Activated CD8-positive, alpha-beta memory T cell treated with anti-CD3 and anti-CD28 coated beads, Interleukin-2, amount 50 U/mL, for 1 hour (primary cell): ENCODE results near the gene MBOAT7.
A peak's percentile ranks its signal among the peaks of the same experiment; 100 is the strongest.
"Not testable (repeated sequence)": the region's sequence is repeated elsewhere in the genome, so short reads cannot be mapped to it uniquely, and the experiment has no call there.

Source experiments
- DNase-seq: peaks from one replicate; pipeline ENCODE4 v3.0.0-alpha.2; 2020; ENCODE audit errors: extremely low read depth

MBOAT7 gene

DNA sequence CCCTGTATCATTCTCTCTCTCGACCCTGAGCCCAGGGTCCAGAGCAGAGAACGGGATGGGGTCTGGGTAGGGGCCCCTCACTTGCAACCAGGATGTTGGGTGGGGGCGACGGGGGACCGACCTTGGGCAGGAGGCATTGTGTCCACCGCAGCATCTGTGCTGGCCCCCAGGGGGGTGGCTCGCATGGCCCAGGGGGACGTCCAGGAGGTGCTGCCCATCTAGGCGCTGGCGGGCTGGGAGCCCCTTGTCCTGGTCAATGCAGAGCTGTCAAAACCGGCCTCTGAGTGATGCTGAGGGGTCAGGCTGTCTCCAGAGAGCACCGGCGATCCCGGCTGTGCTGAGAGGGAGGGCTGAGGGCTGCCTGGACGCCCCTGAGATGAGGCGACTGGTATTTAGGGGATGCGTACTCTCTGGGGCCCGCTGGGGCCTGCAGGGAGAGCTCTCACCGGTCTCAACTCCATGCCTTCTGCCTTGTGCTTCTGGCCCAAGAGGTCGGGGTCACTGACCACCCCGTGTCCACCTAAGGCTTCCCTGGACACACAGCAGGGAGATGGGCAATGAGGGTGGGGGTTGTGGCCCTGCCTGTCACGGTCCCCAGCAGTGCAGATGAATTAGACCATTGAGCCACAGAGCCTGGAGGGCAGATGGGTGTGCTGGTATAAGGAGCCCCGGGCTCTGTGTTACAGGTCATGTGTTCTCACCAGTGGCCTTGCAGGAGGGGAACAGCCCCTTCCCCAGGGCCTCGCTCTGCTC is 19.9 kb upstream of the MBOAT7 start:
- DNase-seq, result no peak

DNA sequence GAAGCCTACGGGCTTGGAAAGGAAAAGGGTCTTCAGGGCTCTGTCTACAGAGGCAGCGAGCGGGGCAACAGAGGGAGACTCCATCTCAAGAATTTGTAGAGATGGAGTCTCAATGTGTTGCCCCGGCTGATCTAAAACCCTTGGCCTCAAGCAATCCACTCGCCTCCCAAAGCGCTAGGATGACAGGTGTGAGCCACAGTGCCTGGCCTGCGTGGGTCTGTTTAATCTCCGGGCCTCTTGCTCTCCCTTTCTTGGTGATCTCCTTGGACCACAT is 19.3 kb upstream of the MBOAT7 start:
- DNase-seq, result no peak

DNA sequence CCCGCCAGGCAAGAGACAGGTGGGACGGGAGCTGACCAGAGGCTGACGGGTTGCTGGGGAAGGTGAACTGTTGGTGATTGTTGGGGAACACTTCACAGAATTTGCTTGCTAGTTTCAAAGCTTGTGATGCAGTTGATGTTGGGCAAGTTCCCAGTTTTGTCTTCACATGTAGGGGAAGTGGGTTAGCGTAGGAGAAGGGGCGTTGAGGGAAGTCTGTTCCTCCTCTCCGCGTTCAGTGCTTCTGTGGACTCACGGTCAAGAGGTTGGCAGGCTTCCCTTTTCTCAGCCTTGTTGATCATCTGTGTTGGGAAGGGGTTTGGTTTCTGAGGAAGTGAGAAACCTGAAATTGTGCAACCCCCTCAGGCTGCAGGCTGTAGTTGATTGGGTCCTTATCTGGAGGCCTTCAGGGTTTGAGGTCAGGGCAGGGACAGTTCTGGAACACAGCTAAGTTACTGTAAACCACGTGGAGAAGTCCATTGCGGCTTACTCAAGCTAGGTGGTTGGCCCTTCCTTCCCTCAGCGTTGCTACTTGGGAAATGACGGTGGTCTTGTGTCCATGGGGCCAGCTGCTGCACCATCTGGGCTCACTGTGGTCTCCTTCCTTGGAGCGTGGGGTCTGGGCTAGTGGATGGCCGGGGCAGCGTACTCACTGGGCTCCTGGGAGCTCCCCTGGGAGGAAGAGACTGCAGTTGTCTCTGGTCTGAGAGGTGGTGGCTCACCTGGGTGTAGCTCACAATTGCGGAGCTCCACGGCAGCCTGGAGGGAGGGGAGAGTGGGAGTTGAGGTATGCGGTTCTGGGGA is 18.8 kb upstream of the MBOAT7 start:
- DNase-seq, result no peak

DNA sequence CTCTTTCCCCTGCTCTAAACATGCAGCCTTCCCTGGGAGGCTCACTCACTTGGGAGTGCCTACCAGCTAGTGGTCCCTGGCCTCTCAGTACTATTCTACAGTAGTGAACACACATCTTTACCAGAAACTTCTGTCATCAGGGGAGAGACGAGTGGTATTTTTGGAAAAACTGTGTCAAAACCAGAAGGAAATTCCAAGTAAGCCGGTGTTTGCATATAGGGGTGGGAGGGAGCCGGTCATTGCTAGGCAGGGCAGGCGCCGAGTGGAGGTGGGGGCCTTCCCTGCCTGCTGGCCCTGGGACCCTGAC is 18.2 kb upstream of the MBOAT7 start:
- DNase-seq, result no peak

- not testable (repeated sequence) for DNase-seq
These were observed 17.8 kb upstream of the MBOAT7 start for GRCh38 chr19:54207193-54207592.

GRCh38 chr19:54206831-54207177 is 17.4 kb upstream of the MBOAT7 start:
- DNase-seq, result no peak

- no peak for DNase-seq
These were observed 16.9 kb upstream of the MBOAT7 start for GRCh38 chr19:54206030-54206830.

DNA sequence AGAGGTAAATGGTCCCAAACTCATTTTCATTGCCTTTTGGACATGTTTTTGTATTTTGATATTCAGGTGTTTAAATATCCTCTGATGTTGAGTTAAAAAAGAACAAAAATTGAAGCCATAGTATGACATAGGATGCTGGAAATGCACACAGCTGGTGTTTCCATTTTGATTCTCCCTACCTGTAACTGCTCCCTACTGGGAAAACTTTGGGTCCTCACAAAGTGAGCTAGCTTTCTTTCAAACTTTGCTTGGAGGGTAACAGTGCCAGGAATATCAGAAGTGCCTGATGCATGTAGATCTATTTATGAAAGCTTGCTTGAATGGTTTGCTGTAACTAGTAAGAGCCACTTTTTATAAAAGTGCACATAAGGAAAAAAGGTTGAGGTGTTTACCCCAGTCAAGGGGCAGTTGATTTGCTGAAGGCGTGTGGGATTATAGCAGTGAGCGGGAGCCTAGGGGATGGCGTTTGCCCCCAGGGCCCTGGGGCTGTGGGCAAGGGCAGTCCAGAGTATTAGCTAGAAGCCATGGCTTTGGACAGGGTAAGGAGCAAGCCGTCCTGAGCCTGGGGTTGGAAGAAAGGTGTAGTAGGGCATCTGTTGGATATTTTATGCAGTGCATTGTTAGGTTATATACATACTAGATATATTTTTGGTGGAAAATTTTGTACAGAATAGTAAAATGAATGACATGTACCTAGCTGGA is 15.5 kb upstream of the MBOAT7 start:
- no peak for DNase-seq

GRCh38 chr19:54203151-54203611 is 13.8 kb upstream of the MBOAT7 start:
- no peak for DNase-seq

GRCh38 chr19:54201980-54202379 is 12.6 kb upstream of the MBOAT7 start:
- DNase-seq, result no peak

- no peak for DNase-seq
These were observed 11.9 kb upstream of the MBOAT7 start for GRCh38 chr19:54201172-54201701.

DNA sequence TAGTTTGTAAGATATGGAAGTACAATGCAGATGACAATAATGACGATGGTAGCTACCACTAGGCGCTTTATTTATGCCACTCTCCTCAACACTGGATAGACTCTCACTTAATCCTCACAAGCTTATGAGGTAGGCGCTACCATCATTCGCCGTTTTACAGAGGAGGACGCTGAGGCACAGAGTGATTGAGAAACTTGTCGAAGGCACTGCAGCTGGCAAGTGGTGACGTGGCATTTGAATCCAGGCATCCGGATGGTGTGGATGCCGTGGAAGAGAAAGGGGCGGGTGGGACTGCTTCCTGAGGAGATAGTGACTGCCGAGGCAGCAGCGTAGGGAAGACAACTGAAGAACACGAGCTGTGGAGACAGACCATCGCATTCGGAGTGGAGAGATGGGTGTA is 10.0 kb upstream of the MBOAT7 start:
- no peak for DNase-seq

DNA sequence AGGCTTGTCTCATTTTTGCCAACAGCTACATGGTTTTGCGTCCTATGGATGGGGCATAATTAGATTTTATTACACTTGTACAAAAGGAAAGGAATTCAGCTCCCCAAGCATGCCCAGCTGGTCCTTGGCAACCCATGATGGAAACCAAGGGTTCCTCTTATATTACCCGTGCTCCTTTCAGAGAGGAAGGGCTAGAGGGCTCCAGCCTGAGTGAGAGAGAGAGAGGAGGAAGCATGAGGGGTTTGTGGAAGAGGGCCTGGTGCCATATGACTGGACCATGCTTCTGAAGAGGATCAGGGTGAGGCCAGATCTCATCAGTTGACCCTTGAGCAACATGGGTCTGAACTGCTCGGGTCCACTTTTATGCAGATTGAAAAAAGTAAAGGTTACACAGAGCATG is 7.7 kb upstream of the MBOAT7 start:
- DNase-seq, result no peak

DNA sequence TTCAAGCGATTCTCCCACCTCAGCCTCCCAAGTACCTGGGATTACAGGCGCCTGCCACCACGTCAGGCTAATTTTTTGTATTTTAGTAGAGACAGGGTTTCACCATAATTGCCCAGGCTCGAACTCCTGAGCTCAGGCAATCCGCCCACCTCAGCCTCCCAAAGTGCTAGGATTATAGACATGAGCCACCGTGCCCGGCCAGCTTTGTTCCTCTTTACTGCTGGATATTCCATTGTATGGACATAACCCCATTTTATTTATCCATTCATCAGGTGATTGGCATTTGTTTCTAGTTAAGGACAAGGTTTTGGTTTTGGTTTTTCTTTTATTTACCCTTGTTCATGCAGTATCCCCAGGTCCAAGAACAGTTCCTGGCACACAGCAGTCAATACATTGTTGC is 7.2 kb upstream of the MBOAT7 start:
- no peak for DNase-seq

GRCh38 chr19:54194463-54194862 is 5.1 kb upstream of the MBOAT7 start:
- DNase-seq, result not testable (repeated sequence)

DNA sequence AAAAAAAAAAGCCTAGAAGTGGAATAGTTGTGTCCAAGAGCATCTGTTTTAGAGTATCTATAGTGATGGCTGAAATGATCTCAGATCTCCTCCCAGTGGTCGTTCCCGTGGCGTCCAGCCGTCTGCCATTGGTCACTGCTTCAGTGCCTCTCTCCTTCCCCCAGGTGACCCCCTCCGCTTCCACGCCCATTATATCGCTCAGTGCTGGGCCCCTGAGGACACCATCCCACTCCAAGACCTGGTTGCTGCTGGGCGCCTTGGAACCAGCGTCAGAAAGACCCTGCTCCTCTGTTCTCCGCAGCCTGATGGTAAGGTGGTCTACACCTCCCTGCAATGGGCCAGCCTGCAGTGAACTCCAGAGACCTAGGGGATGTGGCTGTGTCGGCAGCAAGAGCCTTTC is 3.6 kb upstream of the MBOAT7 start:
- DNase-seq, result no peak

DNA sequence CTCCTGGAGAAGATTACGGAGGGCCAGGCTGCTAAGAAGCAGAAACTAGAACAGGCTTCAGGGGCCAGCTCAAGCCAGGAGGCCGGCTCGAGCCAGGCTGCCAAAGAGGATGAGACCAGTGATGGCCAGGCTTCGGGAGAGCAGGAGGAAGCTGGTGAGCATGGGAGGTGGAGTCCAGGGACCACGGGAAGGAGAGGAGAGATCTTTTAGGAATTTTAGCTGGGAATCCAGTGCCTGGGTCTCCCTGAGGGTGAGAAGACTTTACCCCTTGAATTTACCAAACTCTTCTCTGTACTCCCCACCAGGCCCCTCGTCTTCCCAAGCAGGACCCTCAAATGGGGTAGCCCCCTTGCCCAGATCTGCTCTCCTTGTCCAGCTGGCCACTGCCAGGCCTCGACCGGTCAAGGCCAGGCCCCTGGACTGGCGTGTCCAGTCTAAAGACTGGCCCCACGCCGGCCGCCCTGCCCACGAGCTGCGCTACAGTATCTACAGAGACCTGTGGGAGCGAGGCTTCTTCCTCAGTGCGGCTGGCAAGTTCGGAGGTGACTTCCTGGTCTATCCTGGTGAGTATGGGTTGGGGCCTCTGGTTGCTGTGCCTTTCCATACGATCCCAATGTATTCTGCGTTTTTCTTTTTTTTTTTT is 2.6 kb upstream of the MBOAT7 start:
- no peak for DNase-seq

DNA sequence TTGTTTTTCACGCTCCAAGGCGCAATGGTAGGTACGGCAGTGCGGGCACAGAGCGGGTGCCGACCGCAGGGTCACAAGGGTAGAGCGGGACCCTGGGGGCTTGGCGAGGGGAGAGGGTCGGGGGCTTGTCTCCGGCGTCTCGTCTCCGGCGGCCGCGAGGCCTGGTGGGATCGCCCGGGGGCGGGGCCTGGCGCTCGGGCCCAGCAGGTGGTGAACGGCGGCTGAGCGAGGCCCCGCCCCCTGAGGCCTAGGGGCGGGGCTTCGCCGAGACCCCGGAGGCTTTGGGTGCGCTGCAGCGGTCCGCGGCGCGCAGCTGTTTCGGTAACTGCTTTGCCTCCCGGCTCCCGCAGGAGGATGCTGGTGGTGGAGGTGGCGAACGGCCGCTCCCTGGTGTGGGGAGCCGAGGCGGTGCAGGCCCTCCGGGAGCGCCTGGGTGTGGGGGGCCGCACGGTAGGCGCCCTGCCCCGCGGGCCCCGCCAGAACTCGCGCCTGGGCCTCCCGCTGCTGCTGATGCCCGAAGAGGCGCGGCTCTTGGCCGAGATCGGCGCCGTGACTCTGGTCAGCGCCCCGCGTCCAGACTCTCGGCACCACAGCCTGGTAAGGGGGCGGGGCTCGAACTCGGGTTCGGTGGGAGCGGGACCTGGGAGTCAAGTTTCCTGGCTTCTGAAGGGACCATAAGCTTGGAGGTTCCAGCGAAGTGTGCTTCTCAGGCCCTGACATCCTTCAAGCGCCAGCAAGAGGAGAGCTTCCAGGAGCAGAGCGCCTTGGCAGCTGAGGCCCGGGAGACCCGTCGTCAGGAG is 1.8 kb upstream of the MBOAT7 start, which contains the start of gene TSEN34:
TSEN34 (plus strand) TSS at position 298 of the 800 bp plus-strand sequence; CDS start at position 355, 57 bp downstream.
- DNase-seq, result peak; percentile 55

DNA sequence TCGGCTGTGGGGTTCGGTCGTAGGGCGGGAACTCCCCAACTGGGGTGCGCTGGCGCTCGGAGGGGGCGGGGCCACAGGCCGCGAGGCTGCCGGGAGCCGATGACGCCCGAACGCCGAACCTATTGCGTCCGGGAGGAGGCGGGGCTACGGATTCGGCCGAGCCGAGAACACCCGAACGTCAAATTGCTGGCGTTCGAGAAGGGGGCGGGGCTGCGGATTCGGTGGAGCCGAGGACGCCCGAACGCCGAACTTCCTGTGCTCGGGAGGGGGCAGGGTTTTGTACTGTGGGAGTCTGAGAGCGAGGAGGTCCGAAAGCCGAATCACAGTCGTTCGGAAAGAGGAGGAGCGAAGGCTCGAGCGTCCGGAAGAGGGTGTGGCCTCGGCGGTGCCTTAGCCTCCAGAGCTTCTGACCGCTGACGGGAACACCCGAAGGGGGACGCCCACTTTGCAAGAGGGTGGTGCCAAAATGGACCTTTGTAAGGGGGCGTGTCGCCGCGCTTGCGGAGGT is 1.2 kb upstream of the MBOAT7 start:
- peak; percentile 100 for DNase-seq
